WERI-Rb-1 (cell line): ENCODE measurements around the gene EPHA2.
"Not testable (repeated sequence)": the region's sequence is repeated elsewhere in the genome, so short reads cannot be mapped to it uniquely, and the experiment has no call there.

Source experiments
- DNase-seq: peaks from one replicate; pipeline ENCODE4 v3.0.0-alpha.2; 2020
- H3K27ac ChIP-seq: fragments of 250-450 bp; sonication (Bioruptor Pico); 2 replicates; pipeline ENCODE4 v1.5.1; 2020; ENCODE audit warnings: mild to moderate bottlenecking, moderate library complexity
- H3K27me3 ChIP-seq: fragments of 250-450 bp; sonication (Bioruptor Pico); 2 replicates; pipeline ENCODE4 v1.5.1; 2021; ENCODE audit warnings: mild to moderate bottlenecking, low read depth, moderate library complexity; ENCODE audit not compliant: insufficient read depth, severe bottlenecking
- H3K36me3 ChIP-seq: fragments of 250-450 bp; sonication (Bioruptor Pico); 2 replicates; pipeline ENCODE4 v1.5.1; 2020; ENCODE audit warnings: mild to moderate bottlenecking, moderate library complexity
- H3K4me3 ChIP-seq: 2 replicates; pipeline ENCODE4 v1.5.1; 2011; ENCODE audit warnings: low read depth, mild to moderate bottlenecking, control low read depth, low read length
- H3K9me3 ChIP-seq: fragments of 250-450 bp; sonication (Bioruptor Pico); 2 replicates; pipeline ENCODE4 v1.5.1; 2021; ENCODE audit warnings: mild to moderate bottlenecking, moderate library complexity; ENCODE audit not compliant: severe bottlenecking
- TF ChIP-seq, protein P1 (sequence below): IDR thresholded peaks from 2 replicates; pipeline ENCODE4 v1.5.1; 2011; ENCODE audit warnings: low read depth, mild to moderate bottlenecking, control low read depth, inconsistent platforms, low read length

Gene EPHA2

DNA sequence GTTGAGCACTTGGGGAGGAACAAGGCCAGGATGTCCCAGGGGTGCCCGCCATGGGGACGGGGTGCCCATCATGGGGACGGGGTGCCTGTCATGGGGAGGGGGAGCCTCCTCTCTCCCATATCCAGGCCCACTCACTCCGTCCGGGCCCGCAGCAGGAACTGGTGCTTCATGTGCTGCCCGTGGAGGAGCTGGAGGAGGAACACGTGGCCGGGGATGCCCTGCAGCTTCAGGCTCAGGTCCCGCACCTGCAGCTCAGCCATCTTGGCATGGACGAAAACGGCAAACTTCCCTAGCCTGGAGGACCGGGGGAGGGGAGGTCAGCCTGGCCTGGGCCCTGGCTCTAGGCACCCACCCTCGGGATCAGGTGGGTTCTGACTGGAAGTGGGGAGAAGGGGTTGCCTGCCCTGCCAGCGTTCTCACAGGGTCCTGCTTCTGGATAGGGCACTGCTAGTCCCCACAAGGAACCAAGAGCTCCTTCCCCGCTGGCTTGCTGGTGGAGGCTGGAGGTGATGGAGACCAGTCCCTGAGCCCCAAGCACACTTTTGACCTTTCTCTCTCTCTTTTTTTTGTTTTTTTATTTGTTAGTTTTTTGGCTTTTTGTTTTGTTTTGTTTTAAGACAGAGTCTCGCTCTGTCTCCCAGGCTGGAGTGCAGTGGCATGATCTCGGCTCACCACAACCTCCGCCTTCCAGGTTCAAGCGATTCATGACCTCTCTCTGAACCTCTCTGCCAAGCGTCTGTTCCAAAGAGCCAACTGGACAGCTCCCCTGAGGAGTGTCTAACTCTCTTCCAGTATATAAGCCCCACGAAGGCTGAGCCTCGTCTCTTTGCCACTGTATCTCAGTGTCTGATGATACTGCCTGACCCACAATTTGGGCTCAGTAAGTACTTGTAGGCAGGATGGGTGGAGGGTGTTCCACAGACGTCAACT, 46.7 kb upstream of the EPHA2 start:
- TF ChIP-seq, protein P1, sequence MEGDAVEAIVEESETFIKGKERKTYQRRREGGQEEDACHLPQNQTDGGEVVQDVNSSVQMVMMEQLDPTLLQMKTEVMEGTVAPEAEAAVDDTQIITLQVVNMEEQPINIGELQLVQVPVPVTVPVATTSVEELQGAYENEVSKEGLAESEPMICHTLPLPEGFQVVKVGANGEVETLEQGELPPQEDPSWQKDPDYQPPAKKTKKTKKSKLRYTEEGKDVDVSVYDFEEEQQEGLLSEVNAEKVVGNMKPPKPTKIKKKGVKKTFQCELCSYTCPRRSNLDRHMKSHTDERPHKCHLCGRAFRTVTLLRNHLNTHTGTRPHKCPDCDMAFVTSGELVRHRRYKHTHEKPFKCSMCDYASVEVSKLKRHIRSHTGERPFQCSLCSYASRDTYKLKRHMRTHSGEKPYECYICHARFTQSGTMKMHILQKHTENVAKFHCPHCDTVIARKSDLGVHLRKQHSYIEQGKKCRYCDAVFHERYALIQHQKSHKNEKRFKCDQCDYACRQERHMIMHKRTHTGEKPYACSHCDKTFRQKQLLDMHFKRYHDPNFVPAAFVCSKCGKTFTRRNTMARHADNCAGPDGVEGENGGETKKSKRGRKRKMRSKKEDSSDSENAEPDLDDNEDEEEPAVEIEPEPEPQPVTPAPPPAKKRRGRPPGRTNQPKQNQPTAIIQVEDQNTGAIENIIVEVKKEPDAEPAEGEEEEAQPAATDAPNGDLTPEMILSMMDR: no peak
- Histone ChIP-seq H3K4me3 (no peak overlapping the region), H3K36me3 (no peaks in the 10 kb centered on the region), H3K27me3 (no peaks in the 10 kb centered on the region), H3K9me3 (no peaks in the 10 kb centered on the region), H3K27ac (no peak overlapping the region)
- no peak for DNase-seq

DNA sequence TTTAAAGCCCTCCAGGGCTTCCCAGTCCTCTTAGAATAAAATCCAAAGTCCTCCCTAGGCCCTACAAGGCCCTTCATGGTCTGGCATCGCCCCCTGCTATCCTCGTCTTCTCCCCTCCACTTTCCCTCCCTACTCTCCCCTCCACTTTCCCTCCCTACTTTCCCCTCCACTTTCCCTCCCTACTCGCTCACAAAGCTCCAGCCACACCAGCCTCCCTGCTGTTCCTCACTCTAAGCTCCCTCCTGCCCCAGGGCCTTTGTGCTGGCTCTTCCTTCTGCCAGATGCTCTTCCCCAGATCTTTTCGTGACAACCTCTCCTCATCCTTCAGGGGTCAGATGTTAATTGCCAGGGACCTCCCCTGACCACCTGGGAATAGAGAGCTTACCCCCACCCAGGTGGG, 43.8 kb upstream of the EPHA2 start:
- Histone ChIP-seq H3K36me3 (no peaks in the 10 kb centered on the region), H3K27ac (no peak overlapping the region), H3K27me3 (no peaks in the 10 kb centered on the region), H3K9me3 (no peaks in the 10 kb centered on the region), H3K4me3 (no peak overlapping the region)
- TF ChIP-seq, protein P1: no peak
- DNase-seq: no peak

GRCh38 chr1:16199157-16199501, 43.3 kb upstream of the EPHA2 start:
- DNase-seq: no peak
- H3K9me3 ChIP-seq: no peaks in the 10 kb centered on the region
- H3K27me3 ChIP-seq: no peaks in the 10 kb centered on the region
- no peaks in the 10 kb centered on the region for H3K36me3 ChIP-seq
- H3K27ac ChIP-seq: no peak overlapping the region
- TF ChIP-seq, protein P1: no peak
- no peak overlapping the region for H3K4me3 ChIP-seq

- TF ChIP-seq, protein P1: no peak
- Histone ChIP-seq H3K9me3 (no peaks in the 10 kb centered on the region), H3K36me3 (no peaks in the 10 kb centered on the region), H3K27ac (no peak overlapping the region), H3K4me3 (no peak overlapping the region), H3K27me3 (no peaks in the 10 kb centered on the region)
- no peak for DNase-seq
Observed at GRCh38 chr1:16198444-16199156, 42.7 kb upstream of the EPHA2 start.

- Histone ChIP-seq H3K4me3 (no peak overlapping the region), H3K27ac (no peak overlapping the region), H3K9me3 (no peaks in the 10 kb centered on the region), H3K36me3 (no peaks in the 10 kb centered on the region), H3K27me3 (no peaks in the 10 kb centered on the region)
- no peak for DNase-seq
- TF ChIP-seq, protein P1: no peak
Observed at GRCh38 chr1:16196874-16197273, 41.0 kb upstream of the EPHA2 start.

- not testable (repeated sequence) for H3K27ac ChIP-seq, DNase-seq, H3K9me3 ChIP-seq, H3K4me3 ChIP-seq, H3K36me3 ChIP-seq, H3K27me3 ChIP-seq
Observed at GRCh38 chr1:16196139-16196538, 40.3 kb upstream of the EPHA2 start.
